Parietal lobe (tissue), 1 donor: ENCODE measurements around the gene OR10S1. TPM values are rescaled to one million over a fixed set of nuclear protein-coding genes. Genes with fewer than 3 reads are reported as not detected.

Source experiments
- total RNA-seq: library from RNA; depleted of rRNA; stranded (reverse); fragments of >200 nt; gene quantifications from one replicate; pipeline ENCODE4 v1.2.3, GENCODE V29; 2014

OR10S1 gene
- total RNA-seq, result not detected

GRCh38 chr11:123977731-123978347 is at the start of gene OR10S1:
Gene OR10S1, minus strand, starts transcription at chr11:123977781. Its CDS starts 117 bp downstream, at chr11:123977664.

GRCh38 chr11:124026498-124026897 is 48.9 kb upstream of the OR10S1 start, which contains the start of gene OR10G8:
Gene OR10G8, plus strand, starts transcription at chr11:124026798. Its CDS starts 2,825 bp downstream, at chr11:124029623.

GRCh38 chr11:124012697-124013096 is 35.1 kb upstream of the OR10S1 start, which contains the start of gene OR10G4:
Gene OR10G4, plus strand, starts transcription at chr11:124012997. Its CDS starts 2,578 bp downstream, at chr11:124015575.

GRCh38 chr11:123995119-123995518 is 17.5 kb upstream of the OR10S1 start, which contains the start of gene OR10G6:
Gene OR10G6, minus strand, starts transcription at chr11:123995161. Its CDS starts 0 bp downstream, at chr11:123995161.

GRCh38 chr11:123943738-123944137 is 33.8 kb downstream of the OR10S1 start, which contains the start of gene OR6T1:
Gene OR6T1, minus strand, starts transcription at chr11:123943838. Its CDS starts 0 bp downstream, at chr11:123943838.

GRCh38 chr11:123939317-123939716 is 38.3 kb downstream of the OR10S1 start, which contains the start of gene OR4D5:
Gene OR4D5, plus strand, starts transcription at chr11:123939617. Its CDS starts 0 bp downstream, at chr11:123939617.

Other genes with a start within 250 kb of the OR10S1 start
- 24.7 TPM for gene ZNF202, start 236.1 kb downstream of the OR10S1 start, total RNA-seq
- gene OR6X1, start 223.3 kb downstream of the OR10S1 start, total RNA-seq, result not detected
- not detected for gene OR6M1, start 171.4 kb downstream of the OR10S1 start, total RNA-seq
- gene TMEM225, start 92.1 kb downstream of the OR10S1 start, total RNA-seq, result not detected
- gene OR8D4, start 75.6 kb downstream of the OR10S1 start, total RNA-seq, result not detected
- gene OR4D5, start 38.2 kb downstream of the OR10S1 start, total RNA-seq, result not detected
- not detected for gene OR6T1, start 33.9 kb downstream of the OR10S1 start, total RNA-seq
- gene OR10G6, start 17.4 kb upstream of the OR10S1 start, total RNA-seq, result not detected
- gene OR10G4, start 35.2 kb upstream of the OR10S1 start, total RNA-seq, result not detected
- gene OR10G9, start 45.2 kb upstream of the OR10S1 start, total RNA-seq, result not detected
- not detected for gene OR10G8, start 49.0 kb upstream of the OR10S1 start, total RNA-seq
- gene OR10G7, start 63.5 kb upstream of the OR10S1 start, total RNA-seq, result not detected
- gene VWA5A, start 137.7 kb upstream of the OR10S1 start, total RNA-seq, result 4.1 TPM
- gene OR10D3, start 205.6 kb upstream of the OR10S1 start, total RNA-seq, result not detected